GM12874 (cell line): Measurements from ENCODE around the gene TSPAN5.

ENCODE experiments used
- TF ChIP-seq, protein P1 (sequence below): IDR thresholded peaks from 2 replicates; pipeline ENCODE4 v1.5.1; 2011; ENCODE audit warnings: low read depth, mild to moderate bottlenecking, control low read depth, low read length, moderate library complexity; ENCODE audit not compliant: insufficient read depth

The TSPAN5 gene

DNA sequence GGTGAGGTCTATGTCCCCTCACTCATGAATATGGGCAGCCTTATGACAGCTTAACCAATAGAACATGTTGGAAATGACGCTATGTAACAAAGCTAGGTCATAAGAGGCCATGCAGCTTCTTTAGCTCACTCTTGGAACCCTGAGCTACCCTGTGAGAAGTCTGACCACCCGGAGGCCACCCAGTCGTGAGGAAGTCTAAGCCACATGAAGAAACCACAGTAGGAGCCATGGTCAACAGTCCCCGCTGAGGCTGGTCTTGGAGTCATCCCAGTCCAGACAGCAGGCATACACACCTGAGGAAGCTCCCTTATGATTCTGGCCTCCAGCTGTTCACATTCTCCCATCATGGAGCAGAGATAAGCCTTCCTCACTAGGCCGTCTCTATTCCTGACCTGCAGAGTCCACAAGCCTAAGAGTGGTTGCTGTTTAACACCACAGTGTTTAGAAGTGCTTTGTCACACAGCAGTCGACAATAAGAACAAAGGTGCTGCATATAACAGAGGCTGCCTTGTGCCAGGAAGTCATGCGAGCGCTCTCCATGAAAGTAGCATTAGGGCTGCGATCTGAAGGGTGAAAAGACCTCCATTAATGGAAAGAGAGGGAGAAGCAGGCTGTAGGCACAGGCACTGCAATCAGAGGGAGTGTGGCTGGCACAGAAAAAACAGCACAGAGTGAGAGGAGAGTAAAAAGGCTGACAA is 38.2 kb downstream of the TSPAN5 start:
- TF ChIP-seq, protein P1, sequence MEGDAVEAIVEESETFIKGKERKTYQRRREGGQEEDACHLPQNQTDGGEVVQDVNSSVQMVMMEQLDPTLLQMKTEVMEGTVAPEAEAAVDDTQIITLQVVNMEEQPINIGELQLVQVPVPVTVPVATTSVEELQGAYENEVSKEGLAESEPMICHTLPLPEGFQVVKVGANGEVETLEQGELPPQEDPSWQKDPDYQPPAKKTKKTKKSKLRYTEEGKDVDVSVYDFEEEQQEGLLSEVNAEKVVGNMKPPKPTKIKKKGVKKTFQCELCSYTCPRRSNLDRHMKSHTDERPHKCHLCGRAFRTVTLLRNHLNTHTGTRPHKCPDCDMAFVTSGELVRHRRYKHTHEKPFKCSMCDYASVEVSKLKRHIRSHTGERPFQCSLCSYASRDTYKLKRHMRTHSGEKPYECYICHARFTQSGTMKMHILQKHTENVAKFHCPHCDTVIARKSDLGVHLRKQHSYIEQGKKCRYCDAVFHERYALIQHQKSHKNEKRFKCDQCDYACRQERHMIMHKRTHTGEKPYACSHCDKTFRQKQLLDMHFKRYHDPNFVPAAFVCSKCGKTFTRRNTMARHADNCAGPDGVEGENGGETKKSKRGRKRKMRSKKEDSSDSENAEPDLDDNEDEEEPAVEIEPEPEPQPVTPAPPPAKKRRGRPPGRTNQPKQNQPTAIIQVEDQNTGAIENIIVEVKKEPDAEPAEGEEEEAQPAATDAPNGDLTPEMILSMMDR: no peak

DNA sequence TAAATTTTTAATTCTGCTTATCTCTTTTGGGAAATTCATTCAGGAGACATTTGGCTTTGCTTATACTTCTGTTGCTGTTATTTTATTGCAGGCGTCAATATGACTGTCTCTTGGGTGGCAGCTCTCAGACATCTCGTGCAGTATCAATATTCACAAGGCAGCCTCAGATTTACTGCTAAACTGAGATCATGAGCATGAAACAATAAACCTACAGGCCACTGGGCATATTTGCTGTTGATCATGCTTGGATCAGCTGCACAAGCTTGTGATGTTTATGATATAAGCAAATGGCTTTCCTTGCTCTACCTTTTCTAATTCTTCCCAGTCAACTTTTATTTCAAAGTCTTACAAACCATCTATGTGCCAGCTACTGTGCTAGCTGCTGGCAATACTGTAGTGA is 39.2 kb downstream of the TSPAN5 start:
- TF ChIP-seq, protein P1: no peak

DNA sequence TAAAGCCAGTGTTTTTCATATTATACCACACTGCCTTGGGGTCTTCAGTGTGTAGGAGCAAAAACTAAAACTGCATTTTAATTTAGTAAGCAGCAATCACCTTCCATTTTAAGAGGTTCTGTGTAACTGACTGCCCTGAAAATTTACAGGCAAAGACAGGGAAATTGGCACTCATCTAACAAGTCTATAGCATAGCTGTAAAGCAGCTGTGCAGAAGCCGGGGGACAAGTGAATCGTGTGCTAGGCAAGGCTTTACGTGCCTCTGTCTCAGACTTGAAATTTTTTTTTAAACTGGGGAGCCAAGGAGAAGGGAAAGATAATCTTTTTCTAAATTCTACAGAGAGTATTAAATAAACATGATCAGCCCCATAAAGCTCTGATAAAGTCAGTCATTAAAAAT is 39.7 kb downstream of the TSPAN5 start:
- TF ChIP-seq, protein P1: no peak

DNA sequence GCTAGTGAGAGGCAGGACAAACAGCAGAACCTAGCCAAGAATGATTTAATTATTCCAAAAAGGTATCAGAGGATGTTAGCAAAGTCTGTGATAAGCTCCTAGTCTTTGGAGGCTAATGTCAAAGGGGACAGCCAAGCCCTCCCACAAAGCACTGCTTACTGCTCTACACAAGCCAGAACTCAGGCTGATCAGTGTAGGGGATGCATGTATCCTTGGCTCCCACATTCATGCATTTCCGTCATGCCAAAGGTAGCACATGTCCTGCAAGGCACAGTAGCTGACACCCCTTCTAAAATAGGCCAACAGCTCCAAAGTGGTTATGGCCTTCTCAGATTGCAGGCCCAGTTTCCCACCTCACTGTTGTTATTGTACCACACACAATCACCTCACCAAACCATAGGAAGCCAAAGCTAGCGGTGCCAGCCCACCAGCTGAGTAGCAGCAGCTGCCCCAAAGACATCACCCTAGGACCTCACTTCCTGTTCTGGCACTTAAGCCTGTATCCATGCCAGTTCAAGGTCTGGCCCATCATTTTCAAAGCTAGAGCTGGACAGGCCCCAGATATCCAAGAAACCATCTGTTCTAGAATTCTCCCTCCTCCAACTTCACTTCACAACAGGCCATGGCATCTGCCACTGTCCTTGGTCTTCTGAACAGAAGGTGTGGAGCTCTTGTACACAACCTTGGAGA is 40.9 kb downstream of the TSPAN5 start:
- TF ChIP-seq, protein P1: no peak

- TF ChIP-seq, protein P1: no peak
These were observed 42.4 kb downstream of the TSPAN5 start for GRCh38 chr4:98615991-98616390.

- TF ChIP-seq, protein P1: no peak
These were observed 43.7 kb downstream of the TSPAN5 start for GRCh38 chr4:98614662-98615061.

- TF ChIP-seq, protein P1: no peak
These were observed 44.3 kb downstream of the TSPAN5 start for GRCh38 chr4:98614094-98614493.
